OCI-LY7 (cell line): Measurements from ENCODE around the gene THBD. TPM values are rescaled to one million over a fixed set of nuclear protein-coding genes. Genes with fewer than 3 reads are reported as not detected.

Experiments
- BruUV-seq: library from RNA; stranded (reverse); fragments of 400-500 nt; replicated peaks from 2 replicates; lab custom pipeline; 2021; lab: Mats Ljungman, UMichigan
- CTCF ChIA-PET: fragments of 300-600 bp; sonication (Branson Sonifier 250); formaldehyde crosslinking; loops from one replicate; lab custom pipeline; 2022; ENCODE audit warnings: antibody characterized with exemption; ENCODE audit not compliant: unreplicated experiment; lab: Charles Lee
- POLR2A ChIA-PET: fragments of 300-600 bp; sonication (Branson Sonifier 250); formaldehyde crosslinking; loops from one replicate; lab custom pipeline; 2022; ENCODE audit warnings: antibody characterized with exemption; lab: Charles Lee
- DNase-seq: peaks from one replicate; pipeline ENCODE4 v3.0.0-alpha.2; 2015; ENCODE audit warnings: low spot score
- H2AFZ ChIP-seq: fragments of 200-600 bp; sonication (generic), shearing (Covaris generic); 2 replicates; pipeline ENCODE4 v1.6.1; 2014; ENCODE audit warnings: mild to moderate bottlenecking, antibody characterized with exemption, low read length, moderate library complexity
- H3K27ac ChIP-seq: fragments of 200-600 bp; sonication (generic); 2 replicates; pipeline ENCODE4 v1.5.1; 2014; ENCODE audit warnings: mixed run types, low read depth, mild to moderate bottlenecking, moderate library complexity, low read length, inconsistent platforms; ENCODE audit not compliant: poor library complexity, severe bottlenecking
- H3K36me3 ChIP-seq: fragments of 200-600 bp; sonication (generic); 2 replicates; pipeline ENCODE4 v1.6.1; 2014; ENCODE audit warnings: mild to moderate bottlenecking, antibody characterized with exemption, low read length, moderate library complexity, mixed read lengths; ENCODE audit not compliant: insufficient read depth
- H3K4me1 ChIP-seq: fragments of 200-600 bp; sonication (generic); 2 replicates; pipeline ENCODE4 v1.5.1; 2014; ENCODE audit warnings: mild to moderate bottlenecking, low read length; ENCODE audit not compliant: insufficient read depth, poor library complexity, severe bottlenecking
- H3K4me2 ChIP-seq: fragments of 200-600 bp; sonication (generic); 2 replicates; pipeline ENCODE4 v1.6.1; 2014; ENCODE audit warnings: mild to moderate bottlenecking, low read length
- H3K4me3 ChIP-seq: fragments of 200-600 bp; sonication (generic); 2 replicates; pipeline ENCODE4 v1.5.1; 2014; ENCODE audit warnings: mild to moderate bottlenecking, low read depth, low read length; ENCODE audit not compliant: poor library complexity, severe bottlenecking
- H3K79me2 ChIP-seq: fragments of 200-600 bp; sonication (generic); 2 replicates; pipeline ENCODE4 v1.6.1; 2016; ENCODE audit warnings: low read depth, mild to moderate bottlenecking, low read length, moderate library complexity, mixed read lengths; ENCODE audit not compliant: insufficient read depth
- H3K9me2 ChIP-seq: fragments of 200-600 bp; sonication (generic); 2 replicates; pipeline ENCODE4 v1.6.1; 2016; ENCODE audit warnings: mild to moderate bottlenecking, low read length, mixed read lengths; ENCODE audit not compliant: insufficient read depth
- H3K9me3 ChIP-seq: fragments of 200-600 bp; sonication (generic); 2 replicates; pipeline ENCODE4 v1.6.1; 2014; ENCODE audit warnings: mild to moderate bottlenecking, mixed run types, low read length, mixed read lengths
- H4K20me1 ChIP-seq: fragments of 200-600 bp; sonication (generic); 2 replicates; pipeline ENCODE4 v1.6.1; 2014; ENCODE audit warnings: mild to moderate bottlenecking, antibody characterized with exemption, low read length, moderate library complexity, mixed read lengths; ENCODE audit not compliant: insufficient read depth
- CTCF ChIP-seq: fragments of 200-600 bp; sonication (generic); conservative IDR thresholded peaks from 2 replicates; pipeline ENCODE4 v1.5.1; 2014; ENCODE audit warnings: mild to moderate bottlenecking, antibody characterized with exemption, low read length, moderate library complexity, mixed read lengths
- EZH2phosphoT487 ChIP-seq: fragments of 200-600 bp; sonication (generic); IDR thresholded peaks from 2 replicates; pipeline ENCODE4 v1.6.1; 2018; ENCODE audit warnings: low read depth, borderline replicate concordance, mild to moderate bottlenecking, mixed run types, antibody characterized with exemption, low read length, moderate library complexity, mixed read lengths
- intact Hi-C: fragments of 100-400 bp; cut with micrococcal nuclease; formaldehyde crosslinking; loops from one replicate; pipeline ENCODE4 v1.10.0; 2022; ENCODE audit not compliant: unreplicated experiment
- total RNA-seq, 2 experiments: library from RNA; depleted of rRNA in 1 of 2; stranded (reverse); fragments of >200 nt in 1 of 2; shearing (Covaris generic) in 1 of 2; gene quantifications; 2 replicates each; pipeline ENCODE4 v1.2.3, GENCODE V29; 2014 to 2022

Gene THBD
- total RNA-seq, 2 experiments from 2014 or later, result not detected

GRCh38 chr20:23062632-23063031, 13.2 kb upstream of the THBD start:
- Histone ChIP-seq H3K36me3 (no peaks in the 10 kb centered on the region), H3K27ac (no peak overlapping the region), H3K4me2 (no peak overlapping the region), H2AFZ (no peak overlapping the region), H3K79me2 (no peaks in the 10 kb centered on the region), H3K9me3 (no peaks in the 10 kb centered on the region), H3K4me1 (no peaks in the 10 kb centered on the region), H3K4me3 (no peak overlapping the region), H4K20me1 (no peaks in the 10 kb centered on the region), H3K9me2 (no peaks in the 10 kb centered on the region)
- no peak for DNase-seq
- CTCF ChIA-PET, result no interaction called here
- POLR2A ChIA-PET, result no interaction called here
- intact Hi-C loops, result no loop called here
- TF ChIP-seq EZH2phosphoT487 (no peak), CTCF (no peak)
- no TSS peak for BruUV-seq

- ChIA-PET POLR2A (no interaction called here), CTCF (no interaction called here)
- no TSS peak for BruUV-seq
- no peak overlapping the region for H3K4me2 ChIP-seq
- H3K9me3 ChIP-seq, result no peaks in the 10 kb centered on the region
- DNase-seq, result peak; percentile 6
- H3K27ac ChIP-seq, result no peak overlapping the region
- H3K9me2 ChIP-seq, result no peaks in the 10 kb centered on the region
- H2AFZ ChIP-seq, result no peak overlapping the region
- TF ChIP-seq EZH2phosphoT487, result no peak
- TF ChIP-seq CTCF, result peak; percentile 42; the same call in 1 of the 2 replicates
- no peaks in the 10 kb centered on the region for H3K79me2 ChIP-seq
- no peaks in the 10 kb centered on the region for H4K20me1 ChIP-seq
- no peaks in the 10 kb centered on the region for H3K4me1 ChIP-seq
- H3K36me3 ChIP-seq, result no peaks in the 10 kb centered on the region
- H3K4me3 ChIP-seq, result no peak overlapping the region
- intact Hi-C loops, result no loop called here
These were observed 12.5 kb upstream of the THBD start for GRCh38 chr20:23061734-23062561.

GRCh38 chr20:23061262-23061661, 11.8 kb upstream of the THBD start:
- no peaks in the 10 kb centered on the region for H3K36me3 ChIP-seq
- H3K4me2 ChIP-seq, result no peak overlapping the region
- CTCF ChIA-PET, result no interaction called here
- intact Hi-C loops, result no loop called here
- POLR2A ChIA-PET, result interaction anchor here (0.7 kb wide), 1 partner anchor 10 kb away, joined by 3 read pairs; no protein-coding TSS in a partner anchor
- H3K4me3 ChIP-seq, result no peak overlapping the region
- no peaks in the 10 kb centered on the region for H3K9me3 ChIP-seq
- no peak overlapping the region for H3K27ac ChIP-seq
- no peaks in the 10 kb centered on the region for H3K79me2 ChIP-seq
- no TSS peak for BruUV-seq
- no peaks in the 10 kb centered on the region for H3K9me2 ChIP-seq
- no peaks in the 10 kb centered on the region for H3K4me1 ChIP-seq
- H4K20me1 ChIP-seq, result no peaks in the 10 kb centered on the region
- no peak overlapping the region for H2AFZ ChIP-seq
- TF ChIP-seq CTCF, result no peak
- no peak for TF ChIP-seq EZH2phosphoT487
- no peak for DNase-seq
